ENCODE data around the gene CTDSPL. TPM values are rescaled to one million over a fixed set of nuclear protein-coding genes. Genes with fewer than 3 reads are reported as not detected.

CTDSPL gene
- total RNA-seq, 1 experiment from 2014 or later = 34.4 TPM

- no peaks in the 10 kb centered on the region for H3K9me3 ChIP-seq (ENCODE audit: control insufficient read depth in 1 of 2, insufficient read depth in 1 of 2, low read depth in 1 of 2, low read length in 2 of 2)
- BruUV-seq (replicated peaks) = no TSS peak
- H3K79me2 ChIP-seq (ENCODE audit: insufficient read depth, low read length) = peaks cover 100% of the 10 kb centered on the region
- ChIA-PET RAD21 (ENCODE audit: low non-redundant PET in 1 of 2, low total read pairs in 2 of 2, uncharacterized antibody in 2 of 2, unreplicated experiment in 2 of 2) (no interaction called here), POLR2A (no interaction called here), CTCF (no interaction called here)
- TF ChIP-seq CEBPB (IDR thresholded peaks at IDR 0.05; ENCODE audit: low read depth) = no peak
- TF ChIP-seq ZBTB33 (IDR thresholded peaks at IDR 0.05; ENCODE audit: extremely low read depth, insufficient replicate concordance, low read length) = no peak
- TF ChIP-seq TCF7L2 (IDR thresholded peaks at IDR 0.05; ENCODE audit: borderline replicate concordance, extremely low read depth, insufficient read depth, insufficient read length) = no peak
- no peak for TF ChIP-seq RAD21 (IDR thresholded peaks at IDR 0.05; ENCODE audit: low read depth)
- TF ChIP-seq MAX (IDR thresholded peaks at IDR 0.05) = no peak
- TF ChIP-seq ZNF274 (IDR thresholded peaks at IDR 0.05; ENCODE audit: low read depth, low read length) = no peak
- no peak for TF ChIP-seq SRF (IDR thresholded peaks at IDR 0.05; ENCODE audit: low read depth)
- no peak for TF ChIP-seq ATF3 (IDR thresholded peaks at IDR 0.05)
- TF ChIP-seq POLR2AphosphoS5 (IDR thresholded peaks at IDR 0.05; ENCODE audit: low read depth, low read length) = no peak
- TF ChIP-seq CBX3 (IDR thresholded peaks at IDR 0.05; ENCODE audit: low read depth) = no peak
- TF ChIP-seq EZH2phosphoT487 (IDR thresholded peaks at IDR 0.05; ENCODE audit: borderline replicate concordance) = no peak
- H2AFZ ChIP-seq (ENCODE audit: low read depth, low read length, poor library complexity, severe bottlenecking) = no peak overlapping the region
- no peak for ATAC-seq
- H3K36me3 ChIP-seq (ENCODE audit: control insufficient read depth in 1 of 2, insufficient read depth in 2 of 2, low read length in 2 of 2) = no peaks in the 10 kb centered on the region
- no peaks in the 10 kb centered on the region for H3K9me2 ChIP-seq (ENCODE audit: insufficient read depth)
- H3K27me3 ChIP-seq (ENCODE audit: insufficient read depth, low read length) = no peaks in the 10 kb centered on the region
- H3K4me2 ChIP-seq (ENCODE audit: low read length) = no peak overlapping the region
- no peak overlapping the region for H3K9ac ChIP-seq (ENCODE audit: low read length)
- H3K27ac ChIP-seq (ENCODE audit: low read depth, low read length) = no peak overlapping the region
- peaks cover 25 to 30% of the 10 kb centered on the region in 2 experiments for H3K4me1 ChIP-seq (ENCODE audit: control insufficient read depth in 1 of 2, insufficient read depth in 2 of 2, low read length in 2 of 2)
- peaks cover 7% of the 10 kb centered on the region; the same call in 1 of the 2 replicates for H4K20me1 ChIP-seq (ENCODE audit: insufficient read depth)
- H3K4me3 ChIP-seq (replicated peaks in 1 of 2; ENCODE audit: low read depth in 1 of 2, low read length in 2 of 2) = no peak overlapping the region
- intact Hi-C loops (cut with micrococcal nuclease) = no loop called here
- no peak for DNase-seq (ENCODE audit: low read depth, low spot score)
Measured at GRCh38 chr3:37867144-37867543, 5.5 kb downstream of the CTDSPL start.

All from HCT116 (cell line).